ENCODE measurements around the gene CREB3L4.

DNA sequence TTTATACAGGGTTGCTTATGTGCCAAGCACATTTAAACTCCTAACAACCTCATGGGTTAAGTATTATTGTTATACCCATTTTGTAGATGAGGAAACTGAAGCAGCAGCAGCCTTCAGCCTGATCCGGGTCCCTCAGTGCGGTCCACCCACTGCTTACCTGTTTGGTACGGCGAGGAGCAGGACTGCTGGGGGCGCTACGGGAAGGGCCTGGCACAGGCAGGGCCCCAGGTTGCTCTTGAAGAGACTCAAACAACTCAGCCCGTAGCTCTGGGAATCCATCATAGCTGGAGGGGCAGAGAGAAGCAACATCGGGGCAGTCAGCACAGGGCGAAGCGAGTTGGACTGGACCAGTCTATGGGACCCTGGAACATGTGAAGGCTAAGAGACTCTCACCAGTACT, 30.4 kb upstream of the CREB3L4 start:
- TF ChIP-seq, protein P1, sequence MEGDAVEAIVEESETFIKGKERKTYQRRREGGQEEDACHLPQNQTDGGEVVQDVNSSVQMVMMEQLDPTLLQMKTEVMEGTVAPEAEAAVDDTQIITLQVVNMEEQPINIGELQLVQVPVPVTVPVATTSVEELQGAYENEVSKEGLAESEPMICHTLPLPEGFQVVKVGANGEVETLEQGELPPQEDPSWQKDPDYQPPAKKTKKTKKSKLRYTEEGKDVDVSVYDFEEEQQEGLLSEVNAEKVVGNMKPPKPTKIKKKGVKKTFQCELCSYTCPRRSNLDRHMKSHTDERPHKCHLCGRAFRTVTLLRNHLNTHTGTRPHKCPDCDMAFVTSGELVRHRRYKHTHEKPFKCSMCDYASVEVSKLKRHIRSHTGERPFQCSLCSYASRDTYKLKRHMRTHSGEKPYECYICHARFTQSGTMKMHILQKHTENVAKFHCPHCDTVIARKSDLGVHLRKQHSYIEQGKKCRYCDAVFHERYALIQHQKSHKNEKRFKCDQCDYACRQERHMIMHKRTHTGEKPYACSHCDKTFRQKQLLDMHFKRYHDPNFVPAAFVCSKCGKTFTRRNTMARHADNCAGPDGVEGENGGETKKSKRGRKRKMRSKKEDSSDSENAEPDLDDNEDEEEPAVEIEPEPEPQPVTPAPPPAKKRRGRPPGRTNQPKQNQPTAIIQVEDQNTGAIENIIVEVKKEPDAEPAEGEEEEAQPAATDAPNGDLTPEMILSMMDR (optimal IDR thresholded peaks at IDR 0.05 in 1 of 3, IDR thresholded peaks at IDR 0.05 in 1 of 3, conservative IDR thresholded peaks at IDR 0.05 in 1 of 3; ENCODE audit: extremely low read depth in 1 of 3, insufficient read depth in 2 of 3, low read length in 3 of 3) = no peak
- no peak for TF ChIP-seq EZH2 (IDR thresholded peaks at IDR 0.05; ENCODE audit: low read length)
